WTC11 (cell line): ENCODE measurements around the gene CHAT. TPM values are rescaled to one million over a fixed set of nuclear protein-coding genes. Genes with fewer than 3 reads are reported as not detected.

Experiments
- ATAC-seq: fragments of 200-7000 bp; cut with Tn5 transposase; 2 replicates; pipeline ENCODE4 v1.10.0; 2021; ENCODE audit warnings: mild to moderate bottlenecking, moderate library complexity
- CTCF ChIA-PET: fragments of 300-600 bp; sonication (Branson Sonifier 250); formaldehyde crosslinking; loops from one replicate; lab custom pipeline; 2021; ENCODE audit warnings: antibody characterized with exemption; lab: Charles Lee
- POLR2A ChIA-PET: fragments of 350-600 bp; sonication (Branson Sonifier 250); formaldehyde crosslinking; loops from one replicate; lab custom pipeline; 2021; ENCODE audit warnings: antibody characterized with exemption; lab: Charles Lee
- DNase-seq: peaks from one replicate; pipeline ENCODE4 v3.0.0; 2021; ENCODE audit warnings: low spot score
- H3K27ac Mint-ChIP-seq: 2 replicates; pipeline ENCODE4 v1.8.0; 2021; ENCODE audit warnings: mixed read lengths
- H3K27me3 Mint-ChIP-seq: 2 replicates; pipeline ENCODE4 v1.8.0; 2021; ENCODE audit warnings: low read depth, mild to moderate bottlenecking, moderate library complexity, mixed read lengths
- H3K36me3 Mint-ChIP-seq: 2 replicates; pipeline ENCODE4 v1.8.0; 2021; ENCODE audit warnings: mixed read lengths
- H3K4me1 Mint-ChIP-seq: 2 replicates; pipeline ENCODE4 v1.8.0; 2022; ENCODE audit warnings: mixed read lengths
- H3K4me3 Mint-ChIP-seq: 2 replicates; pipeline ENCODE4 v1.8.0; 2021; ENCODE audit warnings: mild to moderate bottlenecking, moderate library complexity, mixed read lengths
- H3K9me3 Mint-ChIP-seq: 2 replicates; pipeline ENCODE4 v1.8.0; 2021; ENCODE audit warnings: mixed read lengths
- ATF1 ChIP-seq: sonication (generic); formaldehyde crosslinking; IDR thresholded peaks from 2 replicates; pipeline ENCODE4 v1.8.1; 2023; ENCODE audit warnings: mild to moderate bottlenecking, moderate library complexity, missing genetic modification reagents
- ETV6 ChIP-seq: sonication (generic); formaldehyde crosslinking; IDR thresholded peaks from 2 replicates; pipeline ENCODE4 v1.8.1; 2022; ENCODE audit warnings: mild to moderate bottlenecking, missing genetic modification reagents
- FOXK1 ChIP-seq: sonication (generic); formaldehyde crosslinking; IDR thresholded peaks from 2 replicates; pipeline ENCODE4 v1.8.0; 2022; ENCODE audit warnings: mild to moderate bottlenecking, moderate library complexity, missing genetic modification reagents
- GABPB1 ChIP-seq: sonication (generic); formaldehyde crosslinking; IDR thresholded peaks from 2 replicates; pipeline ENCODE4 v1.8.1; 2023; ENCODE audit warnings: mild to moderate bottlenecking, missing genetic modification reagents
- NR3C1 ChIP-seq: sonication (generic); formaldehyde crosslinking; conservative IDR thresholded peaks from 2 replicates; pipeline ENCODE4 v1.8.1; 2023; ENCODE audit warnings: low read depth, mild to moderate bottlenecking, missing genetic modification reagents
- PRRX2 ChIP-seq: fragments of 250-450 bp; sonication (Bioruptor Pico); IDR thresholded peaks from 2 replicates; pipeline ENCODE4 v1.8.0; 2021; ENCODE audit warnings: mild to moderate bottlenecking
- SMAD3 ChIP-seq: sonication (generic); formaldehyde crosslinking; IDR thresholded peaks from 2 replicates; pipeline ENCODE4 v1.8.0; 2022; ENCODE audit warnings: missing genetic modification reagents, mild to moderate bottlenecking, borderline replicate concordance
- TP53 ChIP-seq: sonication (generic); formaldehyde crosslinking; IDR thresholded peaks from 2 replicates; pipeline ENCODE4 v1.8.1; 2023; ENCODE audit warnings: mild to moderate bottlenecking, missing genetic modification reagents
- ZNF219 ChIP-seq: sonication (generic); formaldehyde crosslinking; IDR thresholded peaks from 2 replicates; pipeline ENCODE4 v1.8.0; 2023; ENCODE audit warnings: missing genetic modification reagents, mild to moderate bottlenecking, borderline replicate concordance
- ZNF396 ChIP-seq: fragments of 250-450 bp; sonication (Bioruptor Pico); IDR thresholded peaks from 2 replicates; pipeline ENCODE4 v1.8.0; 2021; ENCODE audit warnings: mild to moderate bottlenecking, moderate library complexity, borderline replicate concordance
- ZNF423 ChIP-seq: fragments of 250-450 bp; sonication (Bioruptor Pico); IDR thresholded peaks from 2 replicates; pipeline ENCODE4 v2.1.2; 2022; ENCODE audit warnings: mild to moderate bottlenecking, moderate library complexity
- total RNA-seq: library from RNA; stranded (reverse); gene quantifications from 3 replicates; pipeline ENCODE4 v1.2.3, GENCODE V29; 2021
- TF ChIP-seq, protein P1 (sequence below): sonication (generic); formaldehyde crosslinking; IDR thresholded peaks from 2 replicates; pipeline ENCODE4 v1.8.0; 2023; ENCODE audit warnings: missing genetic modification reagents, mild to moderate bottlenecking, borderline replicate concordance
- TF ChIP-seq, protein P2 (sequence below): fragments of 250-450 bp; sonication (Bioruptor Pico); IDR thresholded peaks from 2 replicates; pipeline ENCODE4 v1.8.0; 2021; ENCODE audit warnings: mild to moderate bottlenecking
- TF ChIP-seq, protein P3 (sequence below): sonication (generic); formaldehyde crosslinking; conservative IDR thresholded peaks from 2 replicates; pipeline ENCODE4 v1.8.1; 2023; ENCODE audit warnings: mild to moderate bottlenecking, low read depth, missing genetic modification reagents, moderate library complexity
- TF ChIP-seq, protein P4 (sequence below): fragments of 250-450 bp; sonication (Bioruptor Pico); IDR thresholded peaks from 2 replicates; pipeline ENCODE4 v1.9.0; 2021; ENCODE audit warnings: mild to moderate bottlenecking
- TF ChIP-seq, protein P5 (sequence below): fragments of 250-450 bp; sonication (Bioruptor Pico); IDR thresholded peaks from 2 replicates; pipeline ENCODE4 v2.1.2; 2022; ENCODE audit warnings: mild to moderate bottlenecking, moderate library complexity
- TF ChIP-seq, protein P6 (sequence below): sonication (generic); formaldehyde crosslinking; IDR thresholded peaks from 2 replicates; pipeline ENCODE4 v1.8.1; 2023; ENCODE audit warnings: mild to moderate bottlenecking, missing genetic modification reagents

The CHAT gene
- total RNA-seq, 1 experiment from 2014 or later, result not detected

DNA sequence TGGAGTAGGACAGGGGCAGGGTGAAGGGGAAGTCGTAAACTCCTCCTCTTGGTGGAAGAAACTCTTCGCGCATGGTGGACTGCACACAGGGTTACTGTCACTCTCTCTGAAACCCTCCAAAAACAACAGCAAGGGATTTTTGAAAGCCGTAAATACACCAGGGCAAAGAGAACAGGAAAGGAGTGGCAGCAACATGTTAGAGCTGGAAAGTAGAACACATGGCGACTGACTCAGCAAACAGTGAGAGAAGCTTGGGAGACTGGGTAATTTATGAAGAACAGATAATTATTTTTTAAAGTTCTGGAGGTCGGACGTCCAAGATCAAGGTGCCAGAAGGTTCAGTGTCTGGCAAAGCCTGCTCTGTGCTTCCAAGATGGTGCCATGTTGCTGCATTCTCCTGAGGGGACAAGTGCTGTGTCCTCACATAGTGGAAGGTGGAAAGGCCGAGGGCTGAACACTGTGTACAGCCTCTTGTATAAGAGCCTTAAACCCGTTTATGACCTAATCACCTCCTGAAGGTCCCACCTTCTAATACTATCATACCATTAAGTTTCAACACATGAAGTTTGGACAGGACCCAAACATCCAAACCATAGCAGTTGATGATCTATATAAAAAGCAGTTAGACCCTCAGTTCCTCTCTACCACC lies 43.1 kb downstream of the CHAT start:
- Mint-ChIP-seq H3K36me3 (peaks cover 9% of the 10 kb centered on the region), H3K27me3 (peaks cover 49% of the 10 kb centered on the region), H3K27ac (no peak overlapping the region), H3K4me3 (no peak overlapping the region), H3K9me3 (peaks cover 14% of the 10 kb centered on the region), H3K4me1 (peaks cover 14% of the 10 kb centered on the region)
- ATAC-seq (no peak), DNase-seq (no peak)
- TF ChIP-seq, protein P1, sequence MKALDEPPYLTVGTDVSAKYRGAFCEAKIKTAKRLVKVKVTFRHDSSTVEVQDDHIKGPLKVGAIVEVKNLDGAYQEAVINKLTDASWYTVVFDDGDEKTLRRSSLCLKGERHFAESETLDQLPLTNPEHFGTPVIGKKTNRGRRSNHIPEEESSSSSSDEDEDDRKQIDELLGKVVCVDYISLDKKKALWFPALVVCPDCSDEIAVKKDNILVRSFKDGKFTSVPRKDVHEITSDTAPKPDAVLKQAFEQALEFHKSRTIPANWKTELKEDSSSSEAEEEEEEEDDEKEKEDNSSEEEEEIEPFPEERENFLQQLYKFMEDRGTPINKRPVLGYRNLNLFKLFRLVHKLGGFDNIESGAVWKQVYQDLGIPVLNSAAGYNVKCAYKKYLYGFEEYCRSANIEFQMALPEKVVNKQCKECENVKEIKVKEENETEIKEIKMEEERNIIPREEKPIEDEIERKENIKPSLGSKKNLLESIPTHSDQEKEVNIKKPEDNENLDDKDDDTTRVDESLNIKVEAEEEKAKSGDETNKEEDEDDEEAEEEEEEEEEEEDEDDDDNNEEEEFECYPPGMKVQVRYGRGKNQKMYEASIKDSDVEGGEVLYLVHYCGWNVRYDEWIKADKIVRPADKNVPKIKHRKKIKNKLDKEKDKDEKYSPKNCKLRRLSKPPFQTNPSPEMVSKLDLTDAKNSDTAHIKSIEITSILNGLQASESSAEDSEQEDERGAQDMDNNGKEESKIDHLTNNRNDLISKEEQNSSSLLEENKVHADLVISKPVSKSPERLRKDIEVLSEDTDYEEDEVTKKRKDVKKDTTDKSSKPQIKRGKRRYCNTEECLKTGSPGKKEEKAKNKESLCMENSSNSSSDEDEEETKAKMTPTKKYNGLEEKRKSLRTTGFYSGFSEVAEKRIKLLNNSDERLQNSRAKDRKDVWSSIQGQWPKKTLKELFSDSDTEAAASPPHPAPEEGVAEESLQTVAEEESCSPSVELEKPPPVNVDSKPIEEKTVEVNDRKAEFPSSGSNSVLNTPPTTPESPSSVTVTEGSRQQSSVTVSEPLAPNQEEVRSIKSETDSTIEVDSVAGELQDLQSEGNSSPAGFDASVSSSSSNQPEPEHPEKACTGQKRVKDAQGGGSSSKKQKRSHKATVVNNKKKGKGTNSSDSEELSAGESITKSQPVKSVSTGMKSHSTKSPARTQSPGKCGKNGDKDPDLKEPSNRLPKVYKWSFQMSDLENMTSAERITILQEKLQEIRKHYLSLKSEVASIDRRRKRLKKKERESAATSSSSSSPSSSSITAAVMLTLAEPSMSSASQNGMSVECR (CRISPR knock-in tag), result no peak
- TF ChIP-seq, protein P2, sequence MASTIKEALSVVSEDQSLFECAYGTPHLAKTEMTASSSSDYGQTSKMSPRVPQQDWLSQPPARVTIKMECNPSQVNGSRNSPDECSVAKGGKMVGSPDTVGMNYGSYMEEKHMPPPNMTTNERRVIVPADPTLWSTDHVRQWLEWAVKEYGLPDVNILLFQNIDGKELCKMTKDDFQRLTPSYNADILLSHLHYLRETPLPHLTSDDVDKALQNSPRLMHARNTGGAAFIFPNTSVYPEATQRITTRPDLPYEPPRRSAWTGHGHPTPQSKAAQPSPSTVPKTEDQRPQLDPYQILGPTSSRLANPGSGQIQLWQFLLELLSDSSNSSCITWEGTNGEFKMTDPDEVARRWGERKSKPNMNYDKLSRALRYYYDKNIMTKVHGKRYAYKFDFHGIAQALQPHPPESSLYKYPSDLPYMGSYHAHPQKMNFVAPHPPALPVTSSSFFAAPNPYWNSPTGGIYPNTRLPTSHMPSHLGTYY, result no peak
- TF ChIP-seq, protein P3, sequence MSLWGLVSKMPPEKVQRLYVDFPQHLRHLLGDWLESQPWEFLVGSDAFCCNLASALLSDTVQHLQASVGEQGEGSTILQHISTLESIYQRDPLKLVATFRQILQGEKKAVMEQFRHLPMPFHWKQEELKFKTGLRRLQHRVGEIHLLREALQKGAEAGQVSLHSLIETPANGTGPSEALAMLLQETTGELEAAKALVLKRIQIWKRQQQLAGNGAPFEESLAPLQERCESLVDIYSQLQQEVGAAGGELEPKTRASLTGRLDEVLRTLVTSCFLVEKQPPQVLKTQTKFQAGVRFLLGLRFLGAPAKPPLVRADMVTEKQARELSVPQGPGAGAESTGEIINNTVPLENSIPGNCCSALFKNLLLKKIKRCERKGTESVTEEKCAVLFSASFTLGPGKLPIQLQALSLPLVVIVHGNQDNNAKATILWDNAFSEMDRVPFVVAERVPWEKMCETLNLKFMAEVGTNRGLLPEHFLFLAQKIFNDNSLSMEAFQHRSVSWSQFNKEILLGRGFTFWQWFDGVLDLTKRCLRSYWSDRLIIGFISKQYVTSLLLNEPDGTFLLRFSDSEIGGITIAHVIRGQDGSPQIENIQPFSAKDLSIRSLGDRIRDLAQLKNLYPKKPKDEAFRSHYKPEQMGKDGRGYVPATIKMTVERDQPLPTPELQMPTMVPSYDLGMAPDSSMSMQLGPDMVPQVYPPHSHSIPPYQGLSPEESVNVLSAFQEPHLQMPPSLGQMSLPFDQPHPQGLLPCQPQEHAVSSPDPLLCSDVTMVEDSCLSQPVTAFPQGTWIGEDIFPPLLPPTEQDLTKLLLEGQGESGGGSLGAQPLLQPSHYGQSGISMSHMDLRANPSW (CRISPR knock-in tag), result no peak
- CTCF ChIA-PET, result no interaction called here
- POLR2A ChIA-PET, result no interaction called here

DNA sequence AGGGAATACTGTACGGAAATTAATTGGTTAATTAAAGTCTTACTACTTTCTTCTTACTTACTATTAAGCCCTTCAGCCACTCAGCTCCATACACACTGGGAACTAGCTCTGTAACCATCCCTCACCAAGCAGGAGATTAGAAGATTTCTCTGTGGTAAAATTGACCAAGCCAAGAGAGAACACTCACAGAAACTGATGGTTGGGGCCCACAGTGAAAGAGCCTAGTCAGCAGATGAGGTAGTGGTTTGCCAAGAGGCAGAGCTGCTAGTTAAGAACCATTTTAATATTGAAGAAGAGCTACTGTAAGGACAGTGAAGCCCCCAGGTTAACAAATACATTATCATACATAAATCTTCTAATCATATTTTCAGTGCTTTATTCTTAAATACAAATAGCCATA lies 43.8 kb downstream of the CHAT start:
- CTCF ChIA-PET, result no interaction called here
- ATAC-seq (no peak), DNase-seq (no peak)
- TF ChIP-seq ATF1 (CRISPR knock-in tag) (no peak), ZNF423 (CRISPR knock-in tag) (no peak), ZNF219 (CRISPR knock-in tag) (no peak), GABPB1 (CRISPR knock-in tag) (no peak), ZNF396 (CRISPR knock-in tag) (no peak), PRRX2 (no peak), FOXK1 (CRISPR knock-in tag) (no peak), NR3C1 (no peak), ETV6 (no peak), TP53 (CRISPR knock-in tag) (no peak), SMAD3 (no peak)
- TF ChIP-seq, protein P4, sequence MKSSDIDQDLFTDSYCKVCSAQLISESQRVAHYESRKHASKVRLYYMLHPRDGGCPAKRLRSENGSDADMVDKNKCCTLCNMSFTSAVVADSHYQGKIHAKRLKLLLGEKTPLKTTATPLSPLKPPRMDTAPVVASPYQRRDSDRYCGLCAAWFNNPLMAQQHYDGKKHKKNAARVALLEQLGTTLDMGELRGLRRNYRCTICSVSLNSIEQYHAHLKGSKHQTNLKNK (CRISPR knock-in tag), result no peak
- TF ChIP-seq, protein P5, sequence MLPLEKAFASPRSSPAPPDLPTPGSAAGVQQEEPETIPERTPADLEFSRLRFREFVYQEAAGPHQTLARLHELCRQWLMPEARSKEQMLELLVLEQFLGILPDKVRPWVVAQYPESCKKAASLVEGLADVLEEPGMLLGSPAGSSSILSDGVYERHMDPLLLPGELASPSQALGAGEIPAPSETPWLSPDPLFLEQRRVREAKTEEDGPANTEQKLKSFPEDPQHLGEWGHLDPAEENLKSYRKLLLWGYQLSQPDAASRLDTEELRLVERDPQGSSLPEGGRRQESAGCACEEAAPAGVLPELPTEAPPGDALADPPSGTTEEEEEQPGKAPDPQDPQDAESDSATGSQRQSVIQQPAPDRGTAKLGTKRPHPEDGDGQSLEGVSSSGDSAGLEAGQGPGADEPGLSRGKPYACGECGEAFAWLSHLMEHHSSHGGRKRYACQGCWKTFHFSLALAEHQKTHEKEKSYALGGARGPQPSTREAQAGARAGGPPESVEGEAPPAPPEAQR, result no peak
- TF ChIP-seq, protein P6, sequence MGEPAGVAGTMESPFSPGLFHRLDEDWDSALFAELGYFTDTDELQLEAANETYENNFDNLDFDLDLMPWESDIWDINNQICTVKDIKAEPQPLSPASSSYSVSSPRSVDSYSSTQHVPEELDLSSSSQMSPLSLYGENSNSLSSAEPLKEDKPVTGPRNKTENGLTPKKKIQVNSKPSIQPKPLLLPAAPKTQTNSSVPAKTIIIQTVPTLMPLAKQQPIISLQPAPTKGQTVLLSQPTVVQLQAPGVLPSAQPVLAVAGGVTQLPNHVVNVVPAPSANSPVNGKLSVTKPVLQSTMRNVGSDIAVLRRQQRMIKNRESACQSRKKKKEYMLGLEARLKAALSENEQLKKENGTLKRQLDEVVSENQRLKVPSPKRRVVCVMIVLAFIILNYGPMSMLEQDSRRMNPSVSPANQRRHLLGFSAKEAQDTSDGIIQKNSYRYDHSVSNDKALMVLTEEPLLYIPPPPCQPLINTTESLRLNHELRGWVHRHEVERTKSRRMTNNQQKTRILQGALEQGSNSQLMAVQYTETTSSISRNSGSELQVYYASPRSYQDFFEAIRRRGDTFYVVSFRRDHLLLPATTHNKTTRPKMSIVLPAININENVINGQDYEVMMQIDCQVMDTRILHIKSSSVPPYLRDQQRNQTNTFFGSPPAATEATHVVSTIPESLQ (CRISPR knock-in tag), result no peak
- Mint-ChIP-seq H3K36me3 (peaks cover 9% of the 10 kb centered on the region), H3K9me3 (peaks cover 14% of the 10 kb centered on the region), H3K4me3 (no peak overlapping the region), H3K27me3 (peaks cover 55% of the 10 kb centered on the region), H3K27ac (no peak overlapping the region), H3K4me1 (peaks cover 16% of the 10 kb centered on the region)
- POLR2A ChIA-PET, result no interaction called here
